GM20000 (cell line): ENCODE data around the gene CBLB.

Experiments used
- DNase-seq: peaks from one replicate; pipeline ENCODE4 v3.0.0; 2012; ENCODE audit warnings: low spot score
- CTCF ChIP-seq: IDR thresholded peaks from 2 replicates; pipeline ENCODE4 v1.5.1; 2012; ENCODE audit warnings: mild to moderate bottlenecking, control low read depth; ENCODE audit errors: extremely low read depth, missing control alignments

Gene CBLB

GRCh38 chr3:105622169-105622568, 246.6 kb downstream of the CBLB start:
- no peak for DNase-seq
- TF ChIP-seq CTCF, result no peak

DNA sequence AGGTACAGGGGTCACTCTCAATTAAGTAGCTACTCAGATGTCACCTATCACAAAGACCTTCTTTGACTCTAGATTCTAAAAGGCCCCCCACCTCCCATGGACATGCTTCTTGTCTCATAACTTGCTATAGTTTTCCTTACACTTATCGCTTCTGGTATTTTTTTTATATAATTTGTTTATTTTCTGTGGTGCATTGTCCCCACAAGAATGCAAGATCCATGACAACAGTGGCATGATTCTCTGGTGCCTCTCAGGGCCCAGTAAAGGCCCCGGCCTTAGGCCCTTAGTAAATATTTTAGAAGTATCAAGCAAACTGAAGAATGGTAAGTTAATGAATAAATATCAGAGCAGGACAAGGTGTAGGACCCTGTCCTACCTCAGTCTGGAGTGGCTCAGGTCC, 248.6 kb downstream of the CBLB start:
- DNase-seq, result no peak
- TF ChIP-seq CTCF, result no peak

DNA sequence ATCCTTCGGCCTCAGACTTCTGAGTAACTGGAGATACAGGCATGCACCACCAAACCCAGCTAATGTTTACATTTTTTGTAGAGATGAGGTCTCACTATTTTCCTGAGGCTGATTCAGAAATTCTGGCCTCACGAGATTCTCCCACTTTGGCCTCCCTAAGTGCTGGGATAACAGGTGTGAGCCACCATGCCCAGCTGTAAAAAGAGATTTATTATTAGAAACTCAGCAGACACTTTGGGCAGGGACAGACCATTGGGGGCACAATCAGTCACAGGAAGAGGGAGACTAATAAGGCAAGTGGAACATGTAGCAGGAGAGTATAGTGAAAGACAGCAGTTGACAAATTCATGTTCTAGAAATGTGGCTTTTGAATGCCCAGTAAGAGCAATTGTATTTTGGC, 249.2 kb downstream of the CBLB start:
- TF ChIP-seq CTCF, result no peak
- no peak for DNase-seq

GRCh38 chr3:105618556-105618955, 250.3 kb downstream of the CBLB start:
- TF ChIP-seq CTCF, result no peak
- DNase-seq, result no peak

- DNase-seq, result no peak
- TF ChIP-seq CTCF, result no peak
Observed at GRCh38 chr3:105616374-105617121, 252.3 kb downstream of the CBLB start.

- no peak for DNase-seq
- TF ChIP-seq CTCF, result no peak
Observed at GRCh38 chr3:105615814-105616213, 253.0 kb downstream of the CBLB start.

DNA sequence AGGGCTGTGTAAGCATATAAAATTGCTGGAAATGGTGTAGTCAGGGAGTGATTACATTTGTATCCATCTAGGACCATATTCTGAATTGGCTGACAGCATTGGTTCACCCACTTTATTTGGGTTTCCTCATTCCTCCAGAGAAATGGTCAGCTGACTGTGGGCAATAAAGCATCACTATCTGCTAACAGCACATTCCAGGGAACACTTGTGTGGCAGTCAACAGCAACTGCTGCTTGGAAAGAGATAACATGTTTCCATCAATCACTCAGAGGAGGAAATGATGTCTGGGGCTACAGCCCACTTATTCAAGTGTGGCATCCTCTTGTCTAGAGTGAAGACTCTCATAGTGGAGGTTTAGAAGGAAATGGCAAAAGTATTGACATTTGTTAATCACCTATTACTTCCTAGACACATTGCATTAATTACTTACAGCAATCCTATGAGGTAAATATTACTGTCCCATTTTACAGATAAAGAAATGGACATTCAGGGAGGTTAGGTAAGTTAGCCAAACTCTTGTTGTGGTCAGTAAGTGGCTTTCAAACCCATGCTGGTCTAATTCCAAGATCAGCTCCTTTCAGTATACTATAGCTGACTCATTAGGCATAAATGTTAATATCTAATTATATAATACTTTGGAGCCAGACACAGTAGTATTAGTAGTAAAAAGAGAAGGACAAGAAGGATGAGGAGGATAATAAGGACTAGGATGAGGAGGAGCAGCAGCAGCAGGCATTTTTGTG, 254.4 kb downstream of the CBLB start:
- TF ChIP-seq CTCF, result no peak
- DNase-seq, result no peak
